HCT116 (cell line): ENCODE results near the gene GRM4. TPM values are rescaled to one million over a fixed set of nuclear protein-coding genes. Genes with fewer than 3 reads are reported as not detected.

Experiments used
- ATAC-seq: fragments of 200-7000 bp; cut with Tn5 transposase; 2 replicates; pipeline ENCODE4 v1.9.1; 2020; ENCODE audit warnings: mild to moderate bottlenecking, moderate library complexity
- BruUV-seq: library from RNA; stranded (reverse); fragments of 400-500 nt; replicated peaks from 2 replicates; lab custom pipeline; 2021; lab: Mats Ljungman, UMichigan
- CTCF ChIA-PET: fragments of 300-600 bp; sonication (Branson Sonifier 250); formaldehyde crosslinking; loops from one replicate; lab custom pipeline; 2021; ENCODE audit warnings: antibody characterized with exemption; lab: Charles Lee
- POLR2A ChIA-PET: fragments of 300-600, 350-600 bp; sonication (Branson Sonifier 250); formaldehyde crosslinking; loops from one replicate; lab custom pipeline; 2021; ENCODE audit warnings: antibody characterized with exemption; lab: Charles Lee
- RAD21 ChIA-PET, 2 experiments: fragments of 300-600 bp; sonication (Branson Sonifier 250); formaldehyde crosslinking; loops; one replicate each; lab custom pipeline; 2023; ENCODE audit warnings: low total read pairs in 2 of 2; ENCODE audit not compliant: uncharacterized antibody in 2 of 2, unreplicated experiment in 2 of 2, low non-redundant PET in 1 of 2; lab: Charles Lee
- DNase-seq: peaks from one replicate; pipeline ENCODE4 v3.0.0-alpha.2; 2010; ENCODE audit warnings: low read depth, low spot score
- H2AFZ ChIP-seq: fragments of 200-600 bp; shearing (Covaris generic), sonication (generic); 2 replicates; pipeline ENCODE4 v1.6.1; 2017; ENCODE audit warnings: low read depth, mixed run types, mixed read lengths, antibody characterized with exemption, low read length; ENCODE audit not compliant: poor library complexity, severe bottlenecking
- H3K27ac ChIP-seq: 2 replicates; pipeline ENCODE4 v1.5.1; 2012; ENCODE audit warnings: low read depth, low read length
- H3K27me3 ChIP-seq: fragments of 200-600 bp; sonication (generic); 2 replicates; pipeline ENCODE4 v1.6.1; 2016; ENCODE audit warnings: mixed run types, low read length, mixed read lengths; ENCODE audit not compliant: insufficient read depth
- H3K36me3 ChIP-seq, 2 experiments: fragments of 200-500 bp in 1 of 2; fragments of 200-600 bp in 1 of 2; sonication (Bioruptor generic) in 1 of 2; sonication (generic) in 1 of 2; 2 replicates each; pipeline versions ENCODE4 v1.5.1 to v1.6.1; 2014 to 2016; ENCODE audit warnings: low read length in 2 of 2, inconsistent platforms in 1 of 2, mixed read lengths in 1 of 2, mixed run types in 1 of 2; ENCODE audit not compliant: insufficient read depth in 2 of 2, control insufficient read depth in 1 of 2
- H3K4me1 ChIP-seq, 2 experiments: fragments of 200-600 bp in 1 of 2; sonication (generic) in 1 of 2; 2 replicates each; pipeline versions ENCODE4 v1.5.1 to v1.6.1; 2012 to 2017; ENCODE audit warnings: low read length in 2 of 2, inconsistent platforms in 1 of 2, mild to moderate bottlenecking in 1 of 2, mixed read lengths in 1 of 2, mixed run types in 1 of 2, moderate library complexity in 1 of 2; ENCODE audit not compliant: insufficient read depth in 2 of 2, control insufficient read depth in 1 of 2
- H3K4me2 ChIP-seq: fragments of 200-600 bp; sonication (generic); 2 replicates; pipeline ENCODE4 v1.6.1; 2017; ENCODE audit warnings: mixed run types, low read length, mixed read lengths
- H3K4me3 ChIP-seq, 2 experiments: fragments of 200-600 bp in 1 of 2; sonication (generic) in 1 of 2; replicated peaks in 1 of 2; 2 replicates each; pipeline ENCODE4 v1.5.1; 2011 to 2016; ENCODE audit warnings: low read length in 2 of 2, control low read depth in 1 of 2, low read depth in 1 of 2, mild to moderate bottlenecking in 1 of 2, mixed read lengths in 1 of 2, mixed run types in 1 of 2
- H3K79me2 ChIP-seq: fragments of 200-600 bp; sonication (generic); 2 replicates; pipeline ENCODE4 v1.6.1; 2017; ENCODE audit warnings: mild to moderate bottlenecking, mixed run types, low read length, moderate library complexity, mixed read lengths; ENCODE audit not compliant: insufficient read depth
- H3K9ac ChIP-seq: fragments of 200-600 bp; sonication (generic); 2 replicates; pipeline ENCODE4 v1.6.1; 2016; ENCODE audit warnings: low read length, mixed read lengths
- H3K9me2 ChIP-seq: fragments of 200-600 bp; sonication (generic), shearing (Covaris generic); 2 replicates; pipeline ENCODE4 v1.6.1; 2017; ENCODE audit warnings: mixed run types, mild to moderate bottlenecking, moderate library complexity; ENCODE audit not compliant: insufficient read depth
- H3K9me3 ChIP-seq, 2 experiments: fragments of 200-500 bp in 1 of 2; fragments of 200-600 bp in 1 of 2; sonication (Bioruptor generic) in 1 of 2; sonication (generic) in 1 of 2; 2 replicates each; pipeline ENCODE4 v1.6.1; 2014 to 2017; ENCODE audit warnings: low read length in 2 of 2, mixed read lengths in 2 of 2, inconsistent platforms in 1 of 2, low read depth in 1 of 2, mild to moderate bottlenecking in 1 of 2, mixed run types in 1 of 2, moderate library complexity in 1 of 2; ENCODE audit not compliant: control insufficient read depth in 1 of 2, insufficient read depth in 1 of 2
- H4K20me1 ChIP-seq: fragments of 200-600 bp; sonication (generic), shearing (Covaris generic); 2 replicates; pipeline ENCODE4 v1.6.1; 2017; ENCODE audit warnings: mixed run types, mild to moderate bottlenecking, moderate library complexity; ENCODE audit not compliant: insufficient read depth
- CEBPB ChIP-seq: IDR thresholded peaks from 2 replicates; pipeline ENCODE4 v1.6.1; 2012; ENCODE audit warnings: low read depth
- EGR1 ChIP-seq: IDR thresholded peaks from 2 replicates; pipeline ENCODE4 v1.6.1; 2012; ENCODE audit warnings: low read depth
- FOSL1 ChIP-seq: IDR thresholded peaks from 2 replicates; pipeline ENCODE4 v1.6.1; 2012; ENCODE audit warnings: low read depth
- JUND ChIP-seq: IDR thresholded peaks from 2 replicates; pipeline ENCODE4 v1.6.1; 2012
- POLR2A ChIP-seq: IDR thresholded peaks from 2 replicates; pipeline ENCODE4 v1.7.0; 2011; ENCODE audit warnings: borderline replicate concordance; ENCODE audit not compliant: insufficient read depth, insufficient read length; ENCODE audit errors: extremely low read depth
- RAD21 ChIP-seq: IDR thresholded peaks from 2 replicates; pipeline ENCODE4 v1.6.1; 2012; ENCODE audit warnings: low read depth, mild to moderate bottlenecking
- SP1 ChIP-seq: IDR thresholded peaks from 2 replicates; pipeline ENCODE4 v1.6.1; 2012; ENCODE audit warnings: low read depth
- intact Hi-C: fragments of 100-400 bp; cut with micrococcal nuclease; formaldehyde crosslinking; loops from 2 replicates; pipeline ENCODE4 v1.10.0; 2022
- total RNA-seq: library from RNA; stranded (reverse); gene quantifications from one replicate; pipeline ENCODE4 v1.2.1, GENCODE V29; 2021; ENCODE audit not compliant: unreplicated experiment
- TF ChIP-seq, protein P1 (sequence below), 3 experiments: fragments of 200-600 bp in 1 of 3; sonication (generic) in 1 of 3; IDR thresholded peaks in 2 of 3; conservative IDR thresholded peaks in 1 of 3; 2 replicates each; pipeline ENCODE4 v1.5.1; 2012 to 2017; ENCODE audit warnings: low read depth in 2 of 3, low read length in 2 of 3, antibody characterized with exemption in 1 of 3, borderline replicate concordance in 1 of 3, control low read depth in 1 of 3, mild to moderate bottlenecking in 1 of 3, mixed read lengths in 1 of 3, mixed run types in 1 of 3, moderate library complexity in 1 of 3; ENCODE audit not compliant: insufficient read depth in 1 of 3
- TF ChIP-seq, protein P2 (sequence below): IDR thresholded peaks from 2 replicates; pipeline ENCODE4 v1.6.1; 2012
- TF ChIP-seq, protein P3 (sequence below): IDR thresholded peaks from 2 replicates; pipeline ENCODE4 v1.6.1; 2011; ENCODE audit warnings: mild to moderate bottlenecking, low read length, moderate library complexity; ENCODE audit not compliant: insufficient replicate concordance; ENCODE audit errors: extremely low read depth

Gene GRM4
- total RNA-seq, 1 experiment from 2014 or later, result 2.6 TPM

DNA sequence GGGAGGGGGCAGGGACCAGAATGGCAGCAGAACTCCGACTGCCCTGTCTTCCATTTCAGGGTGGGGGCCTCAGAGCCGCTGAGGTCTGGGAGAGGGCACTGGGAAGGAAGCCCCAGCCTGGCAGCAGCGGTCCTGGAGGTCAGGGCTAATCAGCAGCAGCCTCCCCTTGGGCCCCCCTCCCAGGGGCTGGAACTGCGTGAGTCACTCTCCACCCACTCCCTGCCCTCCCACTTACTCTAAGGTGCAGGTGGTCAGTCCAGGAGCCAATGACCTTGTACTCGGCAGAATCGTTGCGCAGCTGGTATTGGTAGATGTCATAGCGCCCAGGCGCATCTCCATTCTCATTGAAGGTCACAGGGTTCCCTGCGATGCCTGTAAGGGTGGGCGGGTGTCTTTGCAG is 105.9 kb downstream of the GRM4 start:
- no peak overlapping the region for H2AFZ ChIP-seq
- CTCF ChIA-PET, result interaction anchor here (1.0 kb wide), 1 partner anchor 14 kb away, joined by 3 read pairs; no protein-coding TSS in a partner anchor
- H3K27me3 ChIP-seq, result 0 out of 2 replicates have a peak, but pooled peaks cover under 1% of the 10 kb centered on the region
- no peak overlapping the region for H3K9ac ChIP-seq
- no peaks in the 10 kb centered on the region for H4K20me1 ChIP-seq
- no peaks in the 10 kb centered on the region for H3K9me2 ChIP-seq
- no peaks in the 10 kb centered on the region for H3K9me3 ChIP-seq
- no peak overlapping the region for H3K4me2 ChIP-seq
- ATAC-seq, result no peak
- POLR2A ChIA-PET, result no interaction called here
- BruUV-seq, result no TSS peak
- no peak overlapping the region for H3K27ac ChIP-seq
- RAD21 ChIA-PET, result interaction anchor here in 1 of 2 experiments (0.7 kb wide), 1 partner anchor 270 kb away, joined by 3 read pairs; no protein-coding TSS in a partner anchor
- intact Hi-C loops, result loop anchor here (10.0 kb wide), 1 partner anchor 455 kb away; the partner anchor contains the start of gene BAK1
- no peaks in the 10 kb centered on the region for H3K4me1 ChIP-seq
- H3K4me3 ChIP-seq, result no peak overlapping the region
- H3K79me2 ChIP-seq, result no peaks in the 10 kb centered on the region
- no peak for TF ChIP-seq EGR1
- TF ChIP-seq, protein P1, sequence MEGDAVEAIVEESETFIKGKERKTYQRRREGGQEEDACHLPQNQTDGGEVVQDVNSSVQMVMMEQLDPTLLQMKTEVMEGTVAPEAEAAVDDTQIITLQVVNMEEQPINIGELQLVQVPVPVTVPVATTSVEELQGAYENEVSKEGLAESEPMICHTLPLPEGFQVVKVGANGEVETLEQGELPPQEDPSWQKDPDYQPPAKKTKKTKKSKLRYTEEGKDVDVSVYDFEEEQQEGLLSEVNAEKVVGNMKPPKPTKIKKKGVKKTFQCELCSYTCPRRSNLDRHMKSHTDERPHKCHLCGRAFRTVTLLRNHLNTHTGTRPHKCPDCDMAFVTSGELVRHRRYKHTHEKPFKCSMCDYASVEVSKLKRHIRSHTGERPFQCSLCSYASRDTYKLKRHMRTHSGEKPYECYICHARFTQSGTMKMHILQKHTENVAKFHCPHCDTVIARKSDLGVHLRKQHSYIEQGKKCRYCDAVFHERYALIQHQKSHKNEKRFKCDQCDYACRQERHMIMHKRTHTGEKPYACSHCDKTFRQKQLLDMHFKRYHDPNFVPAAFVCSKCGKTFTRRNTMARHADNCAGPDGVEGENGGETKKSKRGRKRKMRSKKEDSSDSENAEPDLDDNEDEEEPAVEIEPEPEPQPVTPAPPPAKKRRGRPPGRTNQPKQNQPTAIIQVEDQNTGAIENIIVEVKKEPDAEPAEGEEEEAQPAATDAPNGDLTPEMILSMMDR (IDR thresholded peaks at IDR 0.05 in 2 of 3, conservative IDR thresholded peaks at IDR 0.05 in 1 of 3; ENCODE audit: borderline replicate concordance in 1 of 3, insufficient read depth in 1 of 3, low read depth in 2 of 3, low read length in 2 of 3), result no peak
- no peaks in the 10 kb centered on the region for H3K36me3 ChIP-seq
- DNase-seq, result no peak

DNA sequence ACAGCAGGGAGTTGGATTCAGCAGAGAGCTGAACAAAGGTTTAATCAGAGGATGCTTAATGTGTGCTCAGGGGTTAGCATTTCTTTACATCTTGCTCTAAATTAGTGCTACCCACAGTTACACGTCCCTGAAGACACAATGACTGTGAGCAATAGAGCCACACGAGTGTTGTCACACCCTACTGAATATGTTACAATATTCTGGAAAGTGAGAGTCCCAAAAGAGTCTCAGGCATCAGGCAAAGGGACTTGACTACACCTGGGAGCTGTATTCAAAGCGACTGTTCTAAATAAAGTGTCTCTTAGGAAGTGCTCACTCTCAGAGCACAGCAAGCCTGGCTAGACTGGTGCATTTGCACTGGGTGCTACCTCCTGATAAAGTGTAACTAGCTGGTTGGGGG is 108.7 kb downstream of the GRM4 start:
- Histone ChIP-seq H4K20me1 (no peaks in the 10 kb centered on the region), H3K9me3 (no peaks in the 10 kb centered on the region), H3K9ac (no peak overlapping the region), H2AFZ (no peak overlapping the region), H3K27me3 (0 out of 2 replicates have a peak, but pooled peaks cover 4% of the 10 kb centered on the region), H3K36me3 (no peaks in the 10 kb centered on the region), H3K27ac (no peak overlapping the region)
- no peak for TF ChIP-seq JUND
- no peak for TF ChIP-seq FOSL1
- no peak for TF ChIP-seq POLR2A
- no peak for TF ChIP-seq SP1
- TF ChIP-seq, protein P2, sequence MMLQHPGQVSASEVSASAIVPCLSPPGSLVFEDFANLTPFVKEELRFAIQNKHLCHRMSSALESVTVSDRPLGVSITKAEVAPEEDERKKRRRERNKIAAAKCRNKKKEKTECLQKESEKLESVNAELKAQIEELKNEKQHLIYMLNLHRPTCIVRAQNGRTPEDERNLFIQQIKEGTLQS, result no peak
- TF ChIP-seq RAD21, result no peak
- TF ChIP-seq CEBPB, result no peak
- TF ChIP-seq, protein P3, sequence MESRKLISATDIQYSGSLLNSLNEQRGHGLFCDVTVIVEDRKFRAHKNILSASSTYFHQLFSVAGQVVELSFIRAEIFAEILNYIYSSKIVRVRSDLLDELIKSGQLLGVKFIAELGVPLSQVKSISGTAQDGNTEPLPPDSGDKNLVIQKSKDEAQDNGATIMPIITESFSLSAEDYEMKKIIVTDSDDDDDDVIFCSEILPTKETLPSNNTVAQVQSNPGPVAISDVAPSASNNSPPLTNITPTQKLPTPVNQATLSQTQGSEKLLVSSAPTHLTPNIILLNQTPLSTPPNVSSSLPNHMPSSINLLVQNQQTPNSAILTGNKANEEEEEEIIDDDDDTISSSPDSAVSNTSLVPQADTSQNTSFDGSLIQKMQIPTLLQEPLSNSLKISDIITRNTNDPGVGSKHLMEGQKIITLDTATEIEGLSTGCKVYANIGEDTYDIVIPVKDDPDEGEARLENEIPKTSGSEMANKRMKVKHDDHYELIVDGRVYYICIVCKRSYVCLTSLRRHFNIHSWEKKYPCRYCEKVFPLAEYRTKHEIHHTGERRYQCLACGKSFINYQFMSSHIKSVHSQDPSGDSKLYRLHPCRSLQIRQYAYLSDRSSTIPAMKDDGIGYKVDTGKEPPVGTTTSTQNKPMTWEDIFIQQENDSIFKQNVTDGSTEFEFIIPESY, result no peak
- TF ChIP-seq, all 23 proteins: peak for 0
- H3K9me2 ChIP-seq, result no peaks in the 10 kb centered on the region
- H3K79me2 ChIP-seq, result no peaks in the 10 kb centered on the region
- ChIA-PET CTCF (interaction anchor here (1.2 to 2.0 kb wide), 2 partner anchors 10 to 18 kb away, joined by 3 to 6 read pairs; no protein-coding TSS in a partner anchor), RAD21 (no interaction called here), POLR2A (no interaction called here)
- intact Hi-C loops, result loop anchor here (10.0 kb wide), 1 partner anchor 452 kb away; the partner anchor contains the start of gene BAK1
- H3K4me3 ChIP-seq, result no peak overlapping the region
- no peak overlapping the region for H3K4me2 ChIP-seq
- no TSS peak for BruUV-seq
- H3K4me1 ChIP-seq, result no peaks in the 10 kb centered on the region
- ATAC-seq (no peak), DNase-seq (no peak)
